Psoas muscle (tissue), 8 donors: ENCODE results near the gene TRDN. TPM values are rescaled to one million over a fixed set of nuclear protein-coding genes. Genes with fewer than 3 reads are reported as not detected.

Source experiments
- ATAC-seq, 4 donors: fragments of 200-7000 bp; cut with Tn5 transposase; one replicate each; pipeline ENCODE4 v1.9.1; 2020; ENCODE audit warnings: moderate library complexity in 3 of 4, mild to moderate bottlenecking in 2 of 4
- DNase-seq, 2 donors: peaks; one replicate each; pipeline ENCODE4 v3.0.0-alpha.2; 2020
- H3K27ac ChIP-seq: fragments of 200-600 bp; one replicate; pipeline ENCODE4 v1.8.0; 2022
- H3K27me3 ChIP-seq, 3 donors: fragments of 200-600 bp in 1 of 3; one replicate each; pipeline versions ENCODE4 v1.6.1 to v1.8.0; 2013 to 2022; ENCODE audit warnings: low read length in 2 of 3, mild to moderate bottlenecking in 2 of 3, moderate library complexity in 1 of 3; ENCODE audit not compliant: insufficient read depth in 3 of 3
- H3K36me3 ChIP-seq, 2 donors: fragments of 200-600 bp in 1 of 2; one replicate each; pipeline versions ENCODE4 v1.6.1 to v1.8.0; 2013 to 2022; ENCODE audit warnings: low read depth in 1 of 2, mild to moderate bottlenecking in 1 of 2, moderate library complexity in 1 of 2; ENCODE audit not compliant: insufficient read depth in 1 of 2
- H3K4me1 ChIP-seq: fragments of 200-600 bp; one replicate; pipeline ENCODE4 v1.8.0; 2022
- H3K4me3 ChIP-seq: fragments of 200-600 bp; one replicate; pipeline ENCODE4 v1.8.0; 2022; ENCODE audit warnings: mild to moderate bottlenecking
- H3K9me3 ChIP-seq: fragments of 200-600 bp; one replicate; pipeline ENCODE4 v1.8.0; 2022
- WGBS, 3 donors: extraction: QIAGEN DNeasy Blood & Tissue Kit; methylation state at CpG; one replicate each; pipeline versions ENCODE4 v1.1.6 to v1.1.7; 2013; 5-methylcytosine and 5-hydroxymethylcytosine counted together
- intact Hi-C, 2 donors: fragments of 100-400 bp; cut with DNase I; formaldehyde crosslinking; loops; one replicate each; pipeline versions ENCODE4 v1.11.0 to v1.14.2; 2022
- polyA plus RNA-seq, 3 donors: library from polyadenylated mRNA; stranded (reverse); fragments of 200-250 nt; gene quantifications; one replicate each; pipeline ENCODE4 v1.2.3, GENCODE V29; 2013
- total RNA-seq, 4 donors: library from RNA; stranded (reverse); fragmentation: NEBNext Ultra II Directional in 2 of 4; extraction: Animal tissue kit (Norgen Biotek cat#: 25700) in 2 of 4; gene quantifications; one replicate each; pipeline versions ENCODE4 v1.2.1 to v1.2.4, GENCODE V29; 2021 to 2023
- TF ChIP-seq, protein P1 (sequence below): fragments of 200-600 bp; IDR thresholded peaks from one replicate; pipeline ENCODE4 v1.8.0; 2022; ENCODE audit warnings: antibody characterized with exemption
- donor health status: healthy with polysubstance abuse.
- donor health status: DM: no; HTN: no; CAD: no; lungs with moderate emphysema.
- donor health status: Bipolar disorder and iron deficiency.
- donor health status: healthy.
- donor health status: DM: yes; HTN: yes; CAD: no.
- donor health status: DM: no; HTN: no; CAD: no.
- donor health status: DM: no; HTN: no; CAD: no.
- donor health status: DM: yes; HTN: yes; CAD: no.

The TRDN gene
- total and polyA plus RNA-seq, 7 donors = 79.7 to 1,361 (median 399) TPM

DNA sequence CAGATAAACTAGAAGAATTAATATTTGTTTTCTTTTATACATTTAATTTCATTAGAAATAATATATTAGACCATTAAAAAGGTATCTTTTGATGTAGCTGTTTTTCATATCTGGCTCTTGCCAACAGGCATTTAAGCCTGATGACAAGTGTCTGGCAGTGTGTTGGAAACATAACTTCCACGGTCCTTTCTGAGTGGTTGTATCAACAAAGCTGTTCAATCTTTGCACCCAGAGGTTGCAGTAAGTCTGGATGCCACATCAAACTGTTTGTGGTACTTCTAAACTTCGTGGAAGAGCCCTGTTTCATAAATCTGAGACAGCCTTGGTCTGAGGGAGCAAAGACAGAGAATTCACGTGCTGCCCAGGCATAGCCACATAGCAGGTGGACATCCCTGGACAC is 197.4 kb downstream of the TRDN start:
- Histone ChIP-seq H3K4me3 (no peak overlapping the region), H3K4me1 (peaks cover 67% of the 10 kb centered on the region)
- WGBS, 3 donors = 23 to 39% (median 26%) methylated on average over 3 of the region's 3 CpGs

DNA sequence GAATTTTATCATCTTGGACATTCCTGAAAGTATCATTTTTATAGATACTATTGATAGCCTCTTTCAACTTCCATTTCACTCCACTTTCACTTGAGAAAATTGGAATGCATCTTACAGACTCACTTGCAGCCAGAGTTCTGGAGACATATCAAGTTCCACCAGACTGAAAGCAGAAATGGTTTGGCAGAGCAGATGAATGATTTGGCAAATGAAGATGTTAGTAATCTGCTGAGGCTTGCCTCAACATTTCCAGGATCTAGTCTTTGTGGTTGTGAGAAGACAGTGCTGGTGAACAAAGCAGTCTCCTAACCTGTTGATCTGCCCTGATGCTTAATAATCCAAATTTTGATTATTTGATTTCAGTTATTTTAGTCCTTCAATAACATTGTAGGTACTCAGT is 202.6 kb downstream of the TRDN start:
- Histone ChIP-seq H3K9me3 (no peaks in the 10 kb centered on the region), H3K27ac (peak overlapping the region; percentile 73), H3K4me1 (peaks cover 78% of the 10 kb centered on the region), H3K27me3 (no peaks in the 10 kb centered on the region), H3K4me3 (no peak overlapping the region), H3K36me3 (peaks cover 0 to 45% of the 10 kb centered on the region in 2 donors)
- DNase-seq (no peak), ATAC-seq (peak; percentile 74 to 89 (median 86))
- TF ChIP-seq, protein P1, sequence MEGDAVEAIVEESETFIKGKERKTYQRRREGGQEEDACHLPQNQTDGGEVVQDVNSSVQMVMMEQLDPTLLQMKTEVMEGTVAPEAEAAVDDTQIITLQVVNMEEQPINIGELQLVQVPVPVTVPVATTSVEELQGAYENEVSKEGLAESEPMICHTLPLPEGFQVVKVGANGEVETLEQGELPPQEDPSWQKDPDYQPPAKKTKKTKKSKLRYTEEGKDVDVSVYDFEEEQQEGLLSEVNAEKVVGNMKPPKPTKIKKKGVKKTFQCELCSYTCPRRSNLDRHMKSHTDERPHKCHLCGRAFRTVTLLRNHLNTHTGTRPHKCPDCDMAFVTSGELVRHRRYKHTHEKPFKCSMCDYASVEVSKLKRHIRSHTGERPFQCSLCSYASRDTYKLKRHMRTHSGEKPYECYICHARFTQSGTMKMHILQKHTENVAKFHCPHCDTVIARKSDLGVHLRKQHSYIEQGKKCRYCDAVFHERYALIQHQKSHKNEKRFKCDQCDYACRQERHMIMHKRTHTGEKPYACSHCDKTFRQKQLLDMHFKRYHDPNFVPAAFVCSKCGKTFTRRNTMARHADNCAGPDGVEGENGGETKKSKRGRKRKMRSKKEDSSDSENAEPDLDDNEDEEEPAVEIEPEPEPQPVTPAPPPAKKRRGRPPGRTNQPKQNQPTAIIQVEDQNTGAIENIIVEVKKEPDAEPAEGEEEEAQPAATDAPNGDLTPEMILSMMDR = no peak
- intact Hi-C loops = no loop called here

More for the DNA sequence above, 197.4 kb downstream of the TRDN start:
- Histone ChIP-seq H3K9me3 (no peaks in the 10 kb centered on the region), H3K36me3 (peaks cover 0 to 19% of the 10 kb centered on the region in 2 donors), H3K27me3 (no peaks in the 10 kb centered on the region), H3K27ac (peak overlapping the region; percentile 54)
- DNase-seq (no peak), ATAC-seq (peak in 3 of 4 donors; percentile 49 to 54 (median 54))
- intact Hi-C loops = no loop called here
- TF ChIP-seq, protein P1 = no peak

DNA sequence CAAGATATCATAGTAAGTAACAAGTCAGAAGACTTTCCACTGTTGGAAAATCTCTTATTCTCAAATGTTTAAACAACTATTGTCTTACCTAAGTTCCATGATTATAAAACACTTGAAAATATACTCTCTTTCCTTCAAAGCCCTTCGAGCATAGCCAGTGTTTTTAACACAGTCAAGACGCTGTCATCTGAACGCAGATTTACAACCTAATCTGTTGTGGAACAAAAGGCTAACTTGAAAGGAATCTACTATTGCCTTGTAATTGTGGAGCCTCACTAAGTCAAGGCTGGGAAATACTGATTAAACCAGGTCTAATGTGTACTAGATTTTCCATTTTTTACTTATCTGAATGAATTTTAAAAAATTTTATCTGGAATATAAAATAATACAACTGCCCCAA is 205.8 kb downstream of the TRDN start:
- peaks cover 0 to 37% of the 10 kb centered on the region in 2 donors for H3K36me3 ChIP-seq
- TF ChIP-seq, protein P1 = no peak
- no peaks in the 10 kb centered on the region for H3K9me3 ChIP-seq
- H3K27ac ChIP-seq = peak overlapping the region; percentile 51
- DNase-seq (no peak), ATAC-seq (no peak)
- intact Hi-C loops = no loop called here
- WGBS, 3 donors = 30 to 49% (median 34%) methylated on average over 3 of the region's 3 CpGs
- peaks cover 79% of the 10 kb centered on the region for H3K4me1 ChIP-seq
- H3K27me3 ChIP-seq = no peaks in the 10 kb centered on the region
- H3K4me3 ChIP-seq = no peak overlapping the region

DNA sequence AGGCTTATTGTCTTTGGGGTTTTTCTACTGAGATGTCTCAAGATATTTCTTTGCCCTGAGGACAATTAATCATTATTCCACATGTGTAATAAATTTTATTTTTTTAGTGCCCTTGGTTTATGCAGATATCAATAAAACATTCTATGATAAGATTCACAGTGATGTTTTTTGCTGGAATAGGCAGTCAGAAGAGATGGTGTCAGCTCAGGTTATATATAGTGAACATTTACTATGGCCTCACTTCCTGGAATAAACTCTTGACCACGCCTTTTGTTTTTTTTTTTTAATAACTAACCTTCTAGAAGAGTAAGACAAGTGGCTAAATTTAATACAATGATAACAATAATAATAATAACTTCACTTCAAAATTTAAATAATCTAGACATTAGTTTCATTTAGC is 209.7 kb downstream of the TRDN start:
- TF ChIP-seq, protein P1 = no peak

DNA sequence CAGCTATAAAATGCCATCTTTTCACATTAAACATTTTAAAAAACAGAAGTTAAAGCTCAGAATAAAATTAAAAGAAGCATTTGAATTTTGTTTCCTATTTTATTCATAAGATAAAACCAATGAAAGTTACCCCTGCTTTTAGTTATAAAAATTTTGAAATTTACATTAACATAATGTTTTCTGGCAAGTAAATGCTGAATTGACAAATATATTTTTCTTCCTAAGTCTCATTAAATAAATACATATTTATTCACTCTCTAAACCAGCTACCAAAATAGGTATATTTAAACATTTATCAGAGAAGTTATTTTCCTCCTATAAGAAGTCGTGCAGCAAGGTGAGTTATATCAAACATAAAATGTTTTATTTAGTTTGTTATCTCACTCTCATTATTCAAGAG is 213.6 kb downstream of the TRDN start:
- intact Hi-C loops = no loop called here
- no peak for DNase-seq
- H3K9me3 ChIP-seq = no peaks in the 10 kb centered on the region
- peaks cover 87% of the 10 kb centered on the region for H3K4me1 ChIP-seq
- no peaks in the 10 kb centered on the region for H3K27me3 ChIP-seq
- peaks cover 0 to 26% of the 10 kb centered on the region in 2 donors for H3K36me3 ChIP-seq
- H3K4me3 ChIP-seq = no peak overlapping the region
- 77 to 81% (median 79%) methylated on average over 1 of the region's 1 CpG for whole genome bisulfite sequencing, 3 donors
- TF ChIP-seq, protein P1 = no peak
- no peak for ATAC-seq
- peak overlapping the region; percentile 64 for H3K27ac ChIP-seq

More for the DNA sequence above, 209.7 kb downstream of the TRDN start:
- H3K4me1 ChIP-seq = peaks cover 87% of the 10 kb centered on the region
- DNase-seq = no peak
- no peaks in the 10 kb centered on the region for H3K9me3 ChIP-seq
- peak in 2 of 4 donors; percentile 40 to 52 for ATAC-seq
- H3K27me3 ChIP-seq = no peaks in the 10 kb centered on the region
- 57 to 83% (median 68%) methylated on average over 1 of the region's 1 CpG for WGBS, 3 donors
- H3K27ac ChIP-seq = peak overlapping the region; percentile 51
- H3K4me3 ChIP-seq = no peak overlapping the region
- peaks cover 0 to 41% of the 10 kb centered on the region in 2 donors for H3K36me3 ChIP-seq
- intact Hi-C loops = no loop called here
